Osteocyte (in vitro differentiated cells): ENCODE measurements around the gene TMC8. TPM values are rescaled to one million over a fixed set of nuclear protein-coding genes. Genes with fewer than 3 reads are reported as not detected.

ENCODE experiments used
- DNase-seq: peaks from one replicate; pipeline ENCODE4 v3.0.0; 2021; ENCODE audit warnings: mixed read lengths; ENCODE audit not compliant: unreplicated experiment; ENCODE audit errors: extremely low spot score
- H3K27ac Mint-ChIP-seq: one replicate; pipeline ENCODE4 v1.8.0; 2021; ENCODE audit warnings: mild to moderate bottlenecking, mixed read lengths; ENCODE audit not compliant: unreplicated experiment
- H3K27me3 Mint-ChIP-seq: one replicate; pipeline ENCODE4 v1.8.0; 2021; ENCODE audit warnings: mixed read lengths; ENCODE audit not compliant: unreplicated experiment
- H3K36me3 Mint-ChIP-seq: one replicate; pipeline ENCODE4 v1.8.0; 2021; ENCODE audit warnings: mixed read lengths; ENCODE audit not compliant: unreplicated experiment
- H3K4me1 Mint-ChIP-seq: one replicate; pipeline ENCODE4 v1.8.0; 2021; ENCODE audit warnings: mixed read lengths; ENCODE audit not compliant: unreplicated experiment
- H3K4me3 Mint-ChIP-seq: one replicate; pipeline ENCODE4 v1.8.0; 2021; ENCODE audit warnings: mild to moderate bottlenecking, moderate library complexity, mixed read lengths; ENCODE audit not compliant: unreplicated experiment
- H3K9me3 Mint-ChIP-seq: one replicate; pipeline ENCODE4 v1.8.0; 2021; ENCODE audit warnings: mixed read lengths; ENCODE audit not compliant: unreplicated experiment
- CTCF ChIP-seq: fragments of 200-600 bp; sonication (generic); IDR thresholded peaks from 2 replicates; pipeline ENCODE4 v1.5.0; 2021; ENCODE audit warnings: antibody characterized with exemption, mild to moderate bottlenecking, moderate library complexity
- total RNA-seq: library from RNA; stranded (reverse); gene quantifications from 2 replicates; pipeline ENCODE4 v1.2.1, GENCODE V29; 2021

Gene TMC8
- total RNA-seq, 1 donor from 2014 or later = 0.40 TPM

- no peak overlapping the region for H3K27ac Mint-ChIP-seq
- H3K4me3 Mint-ChIP-seq = no peak overlapping the region
- no peaks in the 10 kb centered on the region for H3K27me3 Mint-ChIP-seq
- peaks cover 52% of the 10 kb centered on the region for H3K36me3 Mint-ChIP-seq
- no peak for TF ChIP-seq CTCF
- peaks cover 5% of the 10 kb centered on the region for H3K9me3 Mint-ChIP-seq
- DNase-seq = no peak
- H3K4me1 Mint-ChIP-seq = no peaks in the 10 kb centered on the region
Observed at GRCh38 chr17:78101112-78101511, 29.5 kb upstream of the TMC8 start.

- Mint-ChIP-seq H3K36me3 (peaks cover 48% of the 10 kb centered on the region), H3K4me1 (no peaks in the 10 kb centered on the region), H3K27ac (no peak overlapping the region), H3K4me3 (no peak overlapping the region), H3K9me3 (peaks cover 5% of the 10 kb centered on the region), H3K27me3 (no peaks in the 10 kb centered on the region)
- no peak for DNase-seq
- TF ChIP-seq CTCF = no peak
Observed at GRCh38 chr17:78101542-78101941, 29.0 kb upstream of the TMC8 start.

GRCh38 chr17:78103311-78103710 lies 27.3 kb upstream of the TMC8 start:
- DNase-seq = no peak
- Mint-ChIP-seq H3K36me3 (peaks cover 39% of the 10 kb centered on the region), H3K4me3 (no peak overlapping the region), H3K9me3 (peaks cover 5% of the 10 kb centered on the region), H3K27ac (no peak overlapping the region), H3K27me3 (no peaks in the 10 kb centered on the region), H3K4me1 (no peaks in the 10 kb centered on the region)
- TF ChIP-seq CTCF = no peak

DNA sequence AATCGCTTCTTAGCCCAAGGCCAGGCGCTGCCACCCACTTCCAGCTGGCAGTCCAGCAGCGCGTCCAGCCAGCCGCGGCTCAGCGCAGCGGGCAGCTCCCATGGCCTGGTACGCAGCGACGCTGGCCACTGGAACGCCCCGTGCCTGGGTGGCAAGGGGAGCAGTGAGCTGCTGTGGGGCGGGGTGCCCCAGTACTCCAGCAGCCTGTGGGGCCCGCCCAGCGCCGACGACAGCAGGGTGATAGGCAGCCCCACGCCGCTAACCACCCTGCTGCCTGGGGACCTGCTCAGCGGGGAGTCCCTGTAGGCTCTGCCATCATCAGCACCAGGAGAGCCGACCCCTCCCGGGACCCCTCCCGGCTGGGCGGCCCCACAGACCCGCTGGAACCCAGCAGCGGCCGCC lies 26.0 kb upstream of the TMC8 start:
- no peak overlapping the region for H3K27ac Mint-ChIP-seq
- no peak for TF ChIP-seq CTCF
- DNase-seq = no peak
- H3K4me1 Mint-ChIP-seq = no peaks in the 10 kb centered on the region
- peaks cover 5% of the 10 kb centered on the region for H3K9me3 Mint-ChIP-seq
- no peak overlapping the region for H3K4me3 Mint-ChIP-seq
- peaks cover 27% of the 10 kb centered on the region for H3K36me3 Mint-ChIP-seq
- no peaks in the 10 kb centered on the region for H3K27me3 Mint-ChIP-seq

- peaks cover 23% of the 10 kb centered on the region for H3K36me3 Mint-ChIP-seq
- H3K27ac Mint-ChIP-seq = no peak overlapping the region
- no peaks in the 10 kb centered on the region for H3K27me3 Mint-ChIP-seq
- H3K4me1 Mint-ChIP-seq = peaks cover 2% of the 10 kb centered on the region
- H3K9me3 Mint-ChIP-seq = peaks cover 5% of the 10 kb centered on the region
- no peak overlapping the region for H3K4me3 Mint-ChIP-seq
- no peak for TF ChIP-seq CTCF
- DNase-seq = no peak
Observed at GRCh38 chr17:78105101-78105500, 25.5 kb upstream of the TMC8 start.
